D721Med (cell line): Measurements from ENCODE around the gene SHB.

Experiments
- DNase-seq: peaks from one replicate; pipeline ENCODE4 v3.0.0; 2011; ENCODE audit warnings: low spot score; ENCODE audit not compliant: insufficient read length
- FAIRE-seq: peaks from 2 replicates; lab custom pipeline; 2011; peaks lifted over from hg19 to GRCh38; lab: Jason Lieb, UNC
- TF ChIP-seq, protein P1 (sequence below): IDR thresholded peaks from 2 replicates; pipeline ENCODE4 v1.5.1; 2012; ENCODE audit warnings: mild to moderate bottlenecking, control low read depth; ENCODE audit not compliant: insufficient read depth; ENCODE audit errors: missing control alignments

The SHB gene

DNA sequence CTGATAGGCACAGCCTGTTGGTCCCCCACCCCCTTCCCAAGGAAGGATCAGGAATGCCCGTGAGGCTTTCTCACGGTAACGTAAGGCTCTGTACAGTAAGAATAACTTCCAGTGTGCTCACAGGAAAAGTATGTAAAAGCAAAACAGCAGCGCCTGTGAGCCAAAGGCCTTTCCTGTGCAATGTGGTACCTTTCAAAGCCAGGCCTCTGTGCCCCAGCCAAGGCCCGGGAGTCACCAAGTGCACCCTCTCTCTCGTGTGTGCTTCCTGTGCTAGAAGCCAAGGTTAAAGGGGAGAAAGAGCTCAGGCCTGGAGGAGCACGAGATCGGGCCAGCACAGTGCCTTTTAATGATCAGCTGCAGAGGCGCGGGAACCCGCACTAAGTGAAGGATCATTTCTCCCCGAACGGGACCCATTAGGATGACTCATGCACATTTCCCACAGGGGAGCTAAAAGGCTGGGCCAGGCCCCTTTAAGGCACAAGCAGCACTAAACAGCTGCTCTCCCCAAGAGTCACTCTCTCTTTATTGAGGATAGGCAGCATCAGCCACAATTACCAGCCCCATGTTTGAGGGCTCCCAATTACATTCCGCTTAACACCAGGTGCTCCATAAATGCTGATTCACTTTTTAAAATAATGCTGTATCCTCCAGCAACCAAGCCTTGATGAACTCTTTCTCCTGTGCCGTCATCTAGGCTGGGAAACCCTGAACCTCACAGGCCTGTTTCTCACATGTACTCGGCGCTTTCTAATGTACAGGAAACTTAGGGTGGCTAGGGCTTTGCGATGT, 42.8 kb downstream of the SHB start:
- DNase-seq (no peak), FAIRE-seq (no peak)
- TF ChIP-seq, protein P1, sequence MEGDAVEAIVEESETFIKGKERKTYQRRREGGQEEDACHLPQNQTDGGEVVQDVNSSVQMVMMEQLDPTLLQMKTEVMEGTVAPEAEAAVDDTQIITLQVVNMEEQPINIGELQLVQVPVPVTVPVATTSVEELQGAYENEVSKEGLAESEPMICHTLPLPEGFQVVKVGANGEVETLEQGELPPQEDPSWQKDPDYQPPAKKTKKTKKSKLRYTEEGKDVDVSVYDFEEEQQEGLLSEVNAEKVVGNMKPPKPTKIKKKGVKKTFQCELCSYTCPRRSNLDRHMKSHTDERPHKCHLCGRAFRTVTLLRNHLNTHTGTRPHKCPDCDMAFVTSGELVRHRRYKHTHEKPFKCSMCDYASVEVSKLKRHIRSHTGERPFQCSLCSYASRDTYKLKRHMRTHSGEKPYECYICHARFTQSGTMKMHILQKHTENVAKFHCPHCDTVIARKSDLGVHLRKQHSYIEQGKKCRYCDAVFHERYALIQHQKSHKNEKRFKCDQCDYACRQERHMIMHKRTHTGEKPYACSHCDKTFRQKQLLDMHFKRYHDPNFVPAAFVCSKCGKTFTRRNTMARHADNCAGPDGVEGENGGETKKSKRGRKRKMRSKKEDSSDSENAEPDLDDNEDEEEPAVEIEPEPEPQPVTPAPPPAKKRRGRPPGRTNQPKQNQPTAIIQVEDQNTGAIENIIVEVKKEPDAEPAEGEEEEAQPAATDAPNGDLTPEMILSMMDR, result no peak

DNA sequence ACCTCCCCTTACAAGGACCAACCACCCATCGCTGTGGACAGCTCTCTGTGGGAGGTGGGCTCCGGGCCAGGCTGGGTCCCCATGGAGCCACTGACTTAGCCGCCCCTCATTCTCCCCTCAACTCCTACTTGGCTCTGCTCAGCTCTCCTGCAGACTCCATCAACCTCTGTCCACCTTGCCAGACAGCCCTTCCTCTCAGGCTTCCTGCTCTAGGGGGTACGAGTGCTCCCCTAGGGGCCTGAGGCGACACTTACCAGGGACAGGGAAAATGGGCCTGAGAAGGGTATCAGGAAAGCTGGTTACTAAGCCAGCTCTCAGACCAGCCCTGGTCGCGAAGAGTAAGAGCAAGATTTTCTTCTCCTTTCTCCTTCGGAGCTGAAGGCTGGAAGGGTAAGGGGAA, 43.9 kb downstream of the SHB start:
- TF ChIP-seq, protein P1, result no peak
- no peak for FAIRE-seq
- DNase-seq, result no peak

DNA sequence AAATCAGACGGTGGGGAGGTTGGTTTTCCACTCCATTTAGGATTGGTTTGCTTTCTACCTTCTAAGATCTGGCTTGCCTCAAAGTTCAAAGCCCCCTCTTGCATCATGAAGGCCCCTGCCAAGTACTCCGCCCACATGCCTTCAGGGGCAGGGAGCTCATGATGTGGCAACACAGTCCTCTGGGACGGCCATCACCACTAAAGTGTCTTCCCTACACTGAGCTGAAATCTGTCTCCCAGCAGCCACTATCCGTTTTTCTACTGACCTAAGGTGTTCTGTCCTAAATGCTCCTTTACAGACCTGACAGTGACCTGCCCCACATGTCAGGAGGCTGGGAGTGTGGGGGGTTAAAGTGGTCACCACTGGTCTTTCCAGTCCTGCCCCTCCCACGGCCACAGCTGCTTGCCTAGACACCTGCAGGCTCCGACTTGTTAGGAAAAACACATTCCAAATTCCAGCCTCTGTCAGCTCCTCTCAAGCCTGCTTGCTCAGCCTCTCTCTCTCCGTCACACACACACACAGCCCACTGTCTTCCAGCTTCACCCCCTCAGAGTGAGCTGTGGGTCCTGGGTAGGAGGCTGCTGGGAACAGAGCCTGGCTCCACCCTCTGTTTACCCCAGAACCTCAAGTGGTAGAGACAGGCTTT, 44.9 kb downstream of the SHB start:
- DNase-seq, result no peak
- TF ChIP-seq, protein P1, result no peak
- no peak for FAIRE-seq

DNA sequence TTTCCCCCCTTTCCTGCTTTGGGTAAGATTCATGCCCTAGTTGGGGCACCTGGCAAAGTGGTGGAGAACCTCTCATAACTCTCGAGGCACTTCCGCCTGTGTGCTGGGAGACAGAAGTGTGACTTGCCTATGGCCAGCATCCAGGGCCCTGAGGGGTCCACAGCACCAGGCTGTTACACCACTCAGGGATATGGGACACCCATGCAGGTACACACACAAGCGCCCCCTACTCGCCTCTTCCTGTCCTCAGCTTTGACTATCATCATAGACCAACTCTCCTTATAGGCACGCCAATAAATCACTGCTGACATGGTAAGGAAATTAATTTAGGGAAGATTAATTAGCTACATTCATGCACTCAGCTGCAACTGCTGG, 45.4 kb downstream of the SHB start:
- DNase-seq, result no peak
- no peak for FAIRE-seq
- TF ChIP-seq, protein P1, result no peak

DNA sequence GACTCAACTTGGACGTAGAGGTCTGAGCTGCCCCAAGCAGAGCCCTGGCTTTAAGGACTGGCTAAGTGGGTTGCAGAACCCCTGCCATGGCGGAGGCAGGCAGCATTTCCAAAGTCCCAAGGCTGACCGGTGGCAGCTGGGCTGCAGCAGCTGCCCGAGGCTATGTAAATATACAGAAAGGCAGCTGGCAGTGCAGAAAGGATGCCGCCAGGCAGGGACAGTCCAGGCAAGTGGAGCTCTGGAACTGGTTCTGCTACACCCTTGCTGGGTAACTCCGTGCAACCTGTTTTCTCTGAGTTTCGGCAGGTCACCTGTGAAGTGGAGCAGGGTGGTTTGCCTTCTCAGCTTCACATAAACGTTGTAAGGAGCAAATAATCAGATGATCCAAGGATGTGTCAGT, 46.0 kb downstream of the SHB start:
- FAIRE-seq, result no peak
- TF ChIP-seq, protein P1, result no peak
- no peak for DNase-seq

DNA sequence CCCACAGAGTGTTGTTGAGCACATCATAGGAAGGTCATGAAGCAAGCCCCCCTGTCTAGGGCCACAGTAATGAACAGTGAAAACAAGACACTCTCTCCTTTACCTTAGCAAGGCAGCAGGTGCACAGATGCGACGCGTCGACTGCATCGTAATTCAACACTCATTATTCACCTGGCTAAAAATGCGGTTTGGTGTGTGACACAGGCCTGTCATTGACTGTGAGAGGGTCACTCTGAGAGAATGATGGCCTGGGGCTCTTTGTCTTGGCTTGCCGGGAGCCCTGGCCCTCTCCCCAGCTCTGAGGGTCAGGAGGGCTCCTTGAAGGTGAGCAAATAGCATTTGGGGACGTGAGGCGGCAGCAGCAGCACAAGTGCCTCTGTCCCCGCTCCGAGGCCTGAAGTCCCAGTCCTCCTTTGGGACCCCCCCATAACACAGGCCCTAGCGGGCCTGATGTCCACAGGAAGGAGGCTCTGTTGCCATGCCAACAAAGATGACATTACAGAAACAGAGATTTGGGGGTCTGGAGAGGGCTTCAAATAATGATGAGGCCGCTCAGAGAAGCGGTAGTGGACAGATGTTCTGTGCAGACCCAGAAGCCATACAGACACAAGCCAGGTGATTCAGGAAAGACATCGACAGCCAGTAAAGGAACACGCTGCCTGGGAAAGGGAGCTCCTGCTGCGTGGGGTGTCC, 46.7 kb downstream of the SHB start:
- TF ChIP-seq, protein P1, result no peak
- no peak for FAIRE-seq
- DNase-seq, result no peak
